ENCODE results near the gene CYTIP.

CYTIP gene

DNA sequence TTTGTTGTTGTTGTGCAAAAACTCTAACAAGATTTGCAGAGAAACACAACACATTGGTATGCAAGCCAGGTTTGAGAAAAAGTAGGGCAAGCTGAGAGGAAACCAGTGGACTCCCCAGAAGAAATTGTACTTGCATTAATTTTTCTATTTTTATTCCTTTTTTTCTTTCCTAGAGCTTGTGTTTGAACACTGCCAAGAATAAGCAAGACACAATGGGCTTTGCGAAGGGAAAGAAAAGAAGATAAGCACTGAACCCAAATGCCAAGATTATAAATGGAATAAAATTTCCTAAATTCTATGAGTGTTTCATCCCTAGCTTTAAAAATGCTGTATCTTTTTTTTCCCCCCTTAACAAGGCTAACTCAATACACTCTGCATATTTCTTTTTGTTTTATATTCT is 17.0 kb upstream of the CYTIP start:
- DNase-seq: no peak

DNA sequence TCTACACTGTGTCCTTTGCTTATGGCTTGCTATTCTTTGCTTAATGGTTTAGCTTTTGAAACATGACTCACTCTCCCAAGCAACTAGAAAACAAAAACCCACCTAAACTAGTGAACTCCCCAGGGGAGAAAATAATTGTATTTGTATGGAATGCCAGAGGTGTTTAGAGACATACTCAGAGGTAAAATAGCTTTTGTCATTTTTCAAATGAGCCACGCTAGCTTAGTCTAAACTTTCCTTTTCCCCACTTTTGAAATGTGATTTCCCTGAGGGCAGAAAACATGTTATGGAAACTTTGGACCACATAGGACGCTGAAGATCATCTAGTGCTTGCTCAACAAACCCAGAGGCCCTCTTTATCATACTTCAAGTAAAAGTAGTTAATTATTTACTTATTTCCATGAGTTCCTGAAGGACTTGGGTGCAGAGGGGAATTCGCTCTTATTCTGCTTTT is 16.5 kb upstream of the CYTIP start:
- DNase-seq: no peak

DNA sequence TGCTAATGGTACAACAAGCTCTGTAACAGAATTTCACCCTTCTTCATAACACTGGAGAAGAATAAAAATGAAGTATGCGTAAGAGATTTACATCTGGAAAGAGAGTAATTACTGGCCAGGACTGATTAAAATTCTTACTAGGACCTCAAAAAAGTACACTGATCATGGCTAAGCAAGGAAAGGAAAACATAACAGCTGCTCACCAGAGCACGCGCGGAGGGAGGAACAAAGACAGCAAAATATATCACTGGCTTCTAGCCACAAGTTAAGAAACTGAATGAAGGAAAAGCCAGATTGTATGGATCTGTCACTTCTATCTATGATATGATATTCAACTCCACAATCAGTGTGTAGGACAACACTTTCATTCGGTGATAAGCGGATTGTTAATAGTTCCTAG is 15.6 kb upstream of the CYTIP start:
- no peak for DNase-seq

DNA sequence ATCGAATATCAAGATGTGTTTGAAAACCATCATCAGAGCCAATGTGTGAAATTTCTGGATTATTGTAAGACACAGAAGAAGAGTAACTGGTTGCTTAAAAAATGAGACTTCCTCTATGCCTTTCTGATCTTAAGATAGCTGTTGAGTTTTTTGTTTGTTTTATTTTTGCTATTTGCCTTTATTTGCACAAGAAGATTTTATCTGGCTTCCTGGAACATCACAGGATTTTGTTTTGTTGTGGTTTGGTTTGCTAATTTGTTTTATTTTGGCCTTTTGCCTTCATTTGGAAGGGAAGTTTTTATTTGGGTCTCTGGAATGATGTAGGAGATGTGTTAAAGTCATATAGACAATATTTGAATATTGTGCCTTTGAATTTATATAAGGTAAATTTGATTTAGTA is 3.9 kb upstream of the CYTIP start:
- no peak for DNase-seq

DNA sequence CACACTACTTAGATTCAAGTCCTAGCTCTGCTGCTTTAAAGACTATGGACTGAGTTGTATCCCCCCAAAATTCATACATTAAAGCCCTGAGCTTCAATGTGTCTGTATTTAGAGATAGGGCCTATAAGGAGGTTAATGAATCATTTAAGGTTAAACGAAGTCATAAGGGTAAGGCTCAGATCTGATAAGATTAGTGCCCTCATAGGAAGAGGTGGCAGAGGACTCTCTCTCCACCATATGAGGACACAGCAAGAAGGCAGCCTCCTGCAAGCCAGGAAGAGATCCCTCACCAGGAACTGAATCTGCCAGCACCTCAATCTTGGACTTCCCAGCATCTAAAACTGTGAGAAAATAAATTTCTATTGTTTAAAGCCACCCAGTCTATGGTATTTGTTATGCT is 3.1 kb upstream of the CYTIP start:
- no peak for DNase-seq

DNA sequence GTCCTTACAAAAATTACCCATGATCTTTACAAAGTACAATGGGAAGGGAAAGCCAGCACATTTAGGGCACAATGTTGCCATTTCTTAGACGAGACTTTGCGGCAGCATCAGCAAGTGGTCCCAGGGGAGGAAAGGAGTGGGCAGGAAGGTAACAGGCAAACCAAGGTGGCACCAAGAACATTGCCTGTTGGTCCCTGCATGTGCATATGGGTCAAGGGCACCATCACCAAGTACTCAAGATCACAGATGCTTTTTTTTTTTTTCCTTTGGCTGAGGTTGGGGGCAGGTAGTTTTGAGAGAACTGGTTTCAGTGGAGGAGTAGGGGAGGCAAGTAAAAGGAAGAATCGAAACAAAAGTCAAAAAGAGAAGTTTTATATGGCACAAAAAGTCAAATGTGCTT is 752 bp upstream of the CYTIP start:
- DNase-seq: no peak

DNA sequence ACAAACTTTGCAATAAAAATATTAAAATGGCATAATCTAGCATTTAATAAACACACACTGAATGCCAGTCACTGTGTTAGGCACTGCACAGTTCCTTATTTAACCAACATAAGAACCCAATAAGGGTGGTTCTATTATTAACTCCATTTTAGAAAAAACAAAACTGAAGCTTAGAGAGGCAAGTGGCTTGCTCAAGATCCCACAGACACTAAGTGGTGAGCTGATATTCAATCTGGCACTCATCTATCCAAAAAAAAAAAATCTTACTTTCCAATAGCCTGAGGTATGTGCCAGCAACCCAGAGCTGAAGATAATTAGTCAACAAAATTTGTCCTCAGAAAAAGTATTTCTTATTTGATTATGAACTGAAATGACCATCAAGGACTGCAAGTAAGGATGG is 799 bp downstream of the CYTIP start:
- no peak for DNase-seq

DNA sequence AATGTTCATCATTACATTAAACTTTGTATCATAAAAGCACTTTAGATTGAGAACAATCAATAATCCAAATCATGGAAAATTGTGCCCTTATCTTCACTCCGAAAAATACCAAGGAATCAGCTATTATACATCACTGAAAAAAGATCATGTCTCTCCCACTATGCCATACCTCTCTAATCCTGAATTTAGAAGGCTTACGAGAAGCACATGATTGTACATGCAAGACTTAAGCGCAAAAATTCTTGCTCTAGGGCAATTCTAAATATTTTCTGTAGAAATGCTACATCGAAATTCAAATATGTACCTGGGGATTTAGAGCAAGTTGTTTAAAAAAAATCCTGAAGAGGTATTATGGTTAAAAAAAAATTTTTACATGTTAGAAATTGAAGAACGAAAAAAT is 1.3 kb downstream of the CYTIP start:
- no peak for DNase-seq

DNA sequence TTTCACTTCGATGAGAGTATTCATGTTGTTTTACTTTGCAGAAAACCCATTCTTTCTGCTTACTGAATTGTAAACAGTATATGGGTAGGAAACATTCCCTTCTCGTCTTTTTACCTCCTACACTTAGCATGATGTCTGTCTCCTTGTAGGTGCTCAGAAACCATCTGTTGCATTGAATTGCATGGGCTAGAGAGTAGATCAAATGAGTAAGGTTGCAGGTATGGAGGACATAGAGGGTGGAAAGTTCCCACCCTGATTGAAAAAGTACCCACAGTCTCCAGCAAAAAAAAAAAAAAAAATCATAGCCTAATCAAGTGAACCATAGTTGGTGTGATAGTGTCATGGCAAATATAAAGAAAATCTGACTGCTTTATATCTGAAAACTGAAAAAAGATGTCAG is 1.7 kb downstream of the CYTIP start:
- DNase-seq: no peak

DNA sequence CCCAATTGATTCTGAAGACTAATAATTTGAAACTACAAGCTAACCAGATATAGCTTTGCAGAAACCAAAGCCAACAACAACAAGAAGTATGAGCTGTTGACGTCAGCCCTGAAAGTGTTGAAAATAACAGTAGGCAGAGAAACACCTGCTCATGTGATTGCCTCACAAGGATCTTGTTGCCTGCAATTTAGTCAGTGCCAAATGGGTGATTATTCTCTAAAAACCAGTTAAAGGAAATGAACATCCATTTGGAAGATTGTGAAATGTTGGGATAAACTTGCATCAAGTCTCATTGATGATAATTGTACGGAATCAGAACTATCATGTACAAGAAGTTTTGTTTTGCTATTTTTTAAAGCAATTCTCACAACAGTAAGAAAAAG is 2.8 kb downstream of the CYTIP start:
- DNase-seq: no peak

DNA sequence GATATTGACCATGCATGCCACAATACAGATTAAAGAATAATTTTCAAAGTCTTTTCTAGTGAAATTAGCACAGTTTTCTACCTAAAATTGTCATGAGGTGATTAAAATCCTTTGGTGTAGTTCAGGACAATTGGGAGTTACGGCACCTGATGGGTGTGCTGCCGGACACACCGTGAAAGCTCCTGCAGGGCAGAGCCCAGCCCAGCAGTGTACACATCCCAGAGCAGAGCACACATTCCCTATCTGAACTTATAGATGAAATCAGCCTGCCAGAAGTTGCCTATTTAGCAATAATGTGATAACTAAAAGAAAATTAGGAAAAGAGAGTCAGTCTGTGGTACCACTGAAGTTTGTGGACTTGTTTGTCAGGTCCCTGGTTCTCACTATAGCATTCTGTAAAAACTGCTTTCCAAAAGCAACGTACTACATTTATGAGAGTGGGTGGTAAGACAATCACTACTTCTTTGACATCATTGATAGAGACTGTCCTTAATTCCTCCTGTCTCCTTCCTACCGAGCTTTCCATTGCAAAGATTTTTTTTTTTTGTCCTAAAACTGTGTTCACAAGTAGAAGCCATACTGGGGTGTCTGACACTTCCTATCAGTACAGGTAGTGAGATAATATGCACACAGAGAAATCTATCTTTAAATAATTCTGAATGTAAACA is 3.4 kb downstream of the CYTIP start:
- no peak for DNase-seq

DNA sequence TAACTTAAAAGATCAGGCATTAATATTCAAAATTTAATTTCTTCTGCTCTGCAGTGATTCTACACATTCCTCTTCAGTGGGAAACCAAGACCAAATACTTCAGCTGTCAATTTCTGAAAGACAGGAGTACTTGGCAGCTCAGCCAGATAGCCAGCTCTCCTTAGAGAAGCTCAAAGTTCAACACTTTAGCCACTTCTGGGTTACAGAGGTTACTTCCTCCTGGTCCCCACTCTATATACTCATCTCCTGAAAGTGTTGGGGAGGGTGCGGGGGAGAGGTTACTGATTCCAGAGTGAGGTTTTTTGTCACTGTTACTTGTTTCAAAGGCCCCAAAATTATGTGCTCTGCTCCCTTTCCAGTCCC is 4.1 kb downstream of the CYTIP start:
- DNase-seq: no peak

DNA sequence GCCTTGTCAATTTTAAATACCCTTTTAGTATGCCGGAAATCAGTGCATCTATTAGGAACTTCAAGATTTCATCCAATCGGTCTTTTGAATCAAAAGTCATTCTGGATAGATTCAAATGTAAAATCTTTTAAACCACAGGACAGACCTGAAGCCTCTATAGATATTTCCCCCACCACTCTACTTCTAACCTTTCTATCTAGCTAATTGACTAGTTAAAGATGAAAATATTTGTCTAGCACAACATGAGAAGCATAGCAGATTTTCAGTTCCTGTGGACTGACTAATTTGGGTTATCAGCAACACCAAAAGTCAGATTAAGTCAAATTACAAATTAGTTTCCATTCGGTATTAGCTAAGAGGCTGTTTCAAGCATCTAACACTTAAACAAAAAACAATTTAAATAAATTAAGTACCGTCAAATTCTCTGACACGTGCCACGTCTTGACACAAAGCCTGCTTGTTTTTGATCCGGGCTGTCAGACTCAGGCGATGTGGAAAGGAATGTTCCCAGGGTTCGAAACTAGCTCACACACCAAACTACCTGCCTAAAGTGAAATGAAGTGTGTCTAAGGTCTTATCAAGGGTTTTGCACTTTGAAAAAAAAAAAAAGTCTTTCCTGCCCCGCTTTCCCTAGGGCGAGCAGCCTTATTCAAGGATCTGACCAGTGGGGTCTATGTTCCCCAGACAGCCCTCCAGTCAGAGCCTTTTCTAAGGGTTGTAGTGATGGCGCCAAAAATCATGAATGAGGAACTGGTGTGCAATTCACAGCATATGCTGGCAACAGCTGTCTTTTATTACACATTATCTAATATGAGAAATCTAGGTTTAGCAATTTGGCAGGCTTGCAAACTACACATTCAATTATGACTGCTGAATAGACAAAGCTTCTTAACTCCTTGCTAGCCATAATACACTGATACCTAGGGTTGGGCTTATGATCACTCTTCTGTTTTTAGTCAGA is 4.7 kb downstream of the CYTIP start:
- no peak for DNase-seq

DNA sequence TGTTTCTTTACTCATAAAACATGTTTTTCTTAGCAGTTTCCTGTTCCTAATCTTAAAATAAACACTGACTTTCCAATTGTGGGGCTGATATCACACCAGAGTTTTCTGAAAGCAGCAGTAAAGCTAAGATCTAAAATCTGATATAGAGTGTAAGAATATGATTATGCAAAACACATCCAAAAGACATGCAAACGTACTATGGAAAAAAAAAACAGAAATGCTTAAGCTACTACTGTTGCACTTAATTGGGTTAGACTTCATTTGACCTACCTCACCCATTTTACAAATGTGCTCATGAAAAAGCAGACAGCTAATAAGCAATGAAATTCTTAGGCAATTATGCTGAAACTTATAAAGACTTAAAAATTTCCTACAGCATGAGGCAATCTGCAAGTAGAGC is 10.5 kb downstream of the CYTIP start:
- DNase-seq: no peak

DNA sequence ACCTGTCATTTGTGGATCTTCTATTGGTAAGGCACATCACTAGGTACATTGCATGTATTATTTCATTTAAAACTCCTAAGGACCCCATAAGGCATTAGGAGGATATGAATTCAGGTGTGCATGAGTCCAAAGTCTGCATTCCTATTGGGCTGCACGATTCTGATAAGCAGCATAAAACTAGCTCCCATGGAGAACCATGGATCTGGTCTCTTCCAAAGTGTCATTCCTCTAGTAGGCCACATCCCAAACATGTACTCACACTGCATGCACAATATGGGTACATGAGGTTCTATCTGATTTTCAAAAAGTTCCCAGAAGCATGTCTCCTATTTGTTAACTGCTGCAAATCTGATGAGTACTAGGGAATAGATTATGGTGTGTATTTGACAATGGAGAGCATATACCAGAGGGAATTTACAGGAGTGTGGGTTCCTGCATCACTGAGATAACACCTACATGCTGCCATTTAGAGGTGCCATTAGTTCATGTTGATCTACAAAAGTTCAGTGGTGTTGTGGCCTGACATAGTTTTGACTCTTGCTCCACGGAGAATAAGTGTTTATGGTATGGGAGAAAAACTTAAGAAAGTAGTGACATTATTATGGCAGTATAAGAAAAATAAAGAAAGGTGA is 11.3 kb downstream of the CYTIP start:
- DNase-seq: no peak

DNA sequence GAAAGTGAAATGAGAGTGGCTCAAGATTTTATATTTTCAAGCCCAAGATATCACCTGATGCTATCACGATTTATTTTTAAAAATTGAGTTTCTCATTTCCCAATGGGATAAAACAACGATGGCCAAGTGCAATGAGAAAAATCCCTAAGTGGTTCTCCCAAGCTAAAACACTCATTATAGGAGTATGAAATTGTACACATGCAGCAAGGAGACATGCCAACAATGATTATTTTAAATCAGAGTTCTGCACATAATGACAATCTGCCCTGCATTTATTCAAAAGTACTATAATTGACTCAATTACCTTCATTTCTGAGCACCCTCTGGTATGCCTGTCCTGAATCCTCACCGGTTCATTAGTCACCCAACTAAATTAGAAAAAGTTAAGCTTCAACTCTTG is 12.7 kb downstream of the CYTIP start:
- no peak for DNase-seq

DNA sequence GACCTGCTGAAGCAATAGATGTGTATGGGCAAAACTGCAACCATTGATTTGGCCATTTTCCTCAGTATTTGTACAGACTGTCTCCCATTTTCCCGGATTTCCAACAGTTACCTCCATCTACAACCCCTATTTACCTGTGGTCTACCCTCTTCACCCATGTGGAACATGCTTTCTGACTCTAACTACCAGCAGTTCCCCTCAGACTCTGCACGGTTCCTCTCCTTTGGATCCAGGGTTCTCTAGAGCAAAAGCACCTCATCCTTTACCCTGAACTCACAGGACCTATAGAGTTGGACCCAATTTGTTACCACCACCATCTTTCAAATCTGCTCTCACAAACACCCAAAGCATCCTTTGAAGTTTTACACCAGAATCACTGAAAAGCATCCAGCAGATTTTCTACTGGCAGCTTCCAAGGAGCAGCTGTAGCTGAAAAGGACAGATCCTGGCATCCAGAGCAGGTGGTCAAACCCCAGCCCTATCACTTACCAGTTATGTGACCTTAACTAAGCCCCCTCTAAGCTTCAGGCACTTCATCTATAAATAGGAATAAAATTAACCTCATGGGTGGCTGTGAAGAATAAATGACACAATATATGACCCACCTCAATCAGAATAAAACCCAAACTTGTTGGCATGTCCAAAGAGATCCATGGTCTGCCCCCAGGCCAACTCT is 15.3 kb downstream of the CYTIP start:
- no peak for DNase-seq

DNA sequence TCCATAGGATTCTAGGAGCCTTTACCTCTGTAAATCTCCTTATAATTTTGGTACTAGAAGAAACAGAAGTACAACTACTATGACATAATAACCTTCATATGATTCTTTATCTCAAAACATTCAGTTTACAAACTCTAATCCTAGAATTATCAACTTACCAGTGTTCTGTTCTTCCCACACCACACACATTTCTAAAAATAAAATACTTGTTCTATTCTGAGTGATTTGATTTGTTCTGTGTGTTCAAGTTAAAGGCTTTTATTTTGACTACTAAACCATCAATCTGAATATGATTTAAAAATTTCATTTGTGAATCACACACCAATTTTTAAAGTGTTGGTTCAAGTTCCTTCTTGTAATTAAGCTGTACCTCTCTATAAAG is 16.0 kb downstream of the CYTIP start:
- no peak for DNase-seq

DNA sequence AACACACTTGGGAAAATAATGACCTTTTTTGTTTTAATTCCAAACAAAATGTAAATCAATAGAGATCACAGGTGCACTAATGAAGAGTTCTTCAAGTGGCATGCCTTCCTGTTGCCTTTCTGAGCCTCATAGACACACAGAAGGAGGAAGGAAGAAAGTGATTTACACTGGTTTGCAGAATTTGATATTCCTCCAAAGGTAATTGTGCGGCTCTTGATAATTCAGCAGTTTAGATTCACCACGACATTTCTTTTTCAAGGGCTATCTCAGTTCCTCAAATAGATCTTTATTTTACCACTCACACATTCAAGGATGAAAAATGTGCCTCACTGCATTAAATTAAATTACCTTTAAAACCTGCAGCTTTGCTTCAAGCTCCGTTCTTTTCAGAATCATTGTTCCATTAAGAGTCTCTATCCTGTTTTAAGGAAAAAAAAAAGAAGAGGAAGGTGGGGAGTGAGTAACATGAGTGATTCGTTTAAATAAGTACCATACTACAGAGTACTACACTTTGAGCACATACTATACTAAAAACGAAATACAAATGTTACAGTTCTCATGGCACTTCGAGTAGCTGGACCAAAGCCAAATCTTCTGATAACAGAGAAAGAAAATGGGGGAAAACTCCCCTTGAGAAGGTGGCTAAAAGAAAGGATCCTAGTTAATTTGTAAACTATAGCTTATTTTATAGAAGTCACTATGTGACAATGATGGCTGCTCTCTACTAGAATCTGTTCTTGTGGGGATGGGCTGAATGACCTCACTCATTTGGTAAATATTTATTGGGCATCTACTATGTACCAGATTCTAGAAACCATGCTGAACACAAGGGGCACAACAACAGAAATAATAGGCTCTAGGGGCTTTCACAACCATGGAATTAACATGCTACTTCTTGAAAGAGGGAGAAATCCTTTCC is 16.6 kb downstream of the CYTIP start:
- DNase-seq: no peak

DNA sequence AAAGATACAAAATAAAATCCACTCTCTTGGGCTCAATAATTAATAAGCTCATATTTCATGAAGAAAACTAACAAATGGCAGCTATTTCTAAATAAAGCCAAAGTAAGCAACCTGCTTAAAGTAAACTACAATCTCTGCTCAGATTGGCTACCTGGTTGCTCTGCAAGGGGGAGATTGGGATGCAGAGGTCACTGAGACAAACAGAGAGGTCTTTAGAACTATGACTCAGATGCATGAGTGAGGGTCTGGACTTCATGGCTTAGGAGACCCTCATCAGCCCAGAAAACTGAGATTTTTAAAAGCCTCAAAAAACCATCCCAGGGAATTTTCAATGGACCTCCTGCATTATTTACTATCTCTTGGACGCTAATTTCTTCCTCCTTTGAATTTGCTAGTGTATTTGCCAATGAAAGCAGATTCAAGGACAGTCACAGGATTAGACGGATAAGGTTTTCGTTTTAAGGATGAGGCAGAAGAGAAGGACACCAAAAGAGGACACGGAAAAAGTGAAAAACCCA is 17.4 kb downstream of the CYTIP start:
- DNase-seq: no peak

DNA sequence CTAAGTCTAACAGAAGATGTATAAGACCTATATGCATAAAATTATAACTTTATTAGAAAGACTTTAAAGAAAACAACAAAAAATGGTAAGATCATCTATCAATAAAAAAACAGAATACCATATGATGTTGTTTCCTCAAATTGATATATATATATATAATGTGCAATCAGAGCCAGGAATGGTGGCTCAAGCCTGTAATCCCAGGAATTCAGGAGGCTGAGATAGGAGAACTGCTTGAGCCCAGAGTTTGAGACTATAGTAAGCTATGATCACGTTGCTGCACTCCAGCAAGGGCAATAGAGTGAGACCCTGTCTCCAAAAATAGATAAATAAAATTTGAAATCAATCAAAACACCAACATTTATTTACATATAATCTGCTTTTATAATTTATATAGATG is 19.5 kb downstream of the CYTIP start:
- no peak for DNase-seq

DNA sequence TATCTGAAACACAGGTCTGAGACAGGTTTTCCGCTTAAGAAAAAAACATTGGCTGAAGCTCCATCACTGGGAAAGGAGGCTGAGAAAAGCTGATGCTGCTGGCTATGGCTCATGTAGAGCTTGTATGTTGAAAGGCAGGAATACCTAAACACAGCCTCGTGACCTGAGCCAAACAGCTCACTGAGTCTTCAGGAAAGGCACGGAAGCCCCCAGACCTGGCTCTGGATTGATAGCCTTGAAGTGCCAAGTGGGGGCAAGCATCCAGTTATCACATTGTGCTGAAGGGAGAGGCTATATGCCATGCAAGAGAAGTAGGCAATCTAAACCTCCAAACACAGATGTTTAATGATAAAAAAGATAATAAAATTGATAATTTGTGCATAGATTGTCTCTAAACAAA is 21.9 kb downstream of the CYTIP start:
- no peak for DNase-seq
